HG03342 (cell line): ENCODE data around the gene C1orf116.
"Not testable (repeated sequence)": the region's sequence is repeated elsewhere in the genome, so short reads cannot be mapped to it uniquely, and the experiment has no call there.

Experiments used
- ATAC-seq: cut with Tn5 transposase; IDR thresholded peaks from one replicate; pipeline ENCODE4 v1.9.1; 2021; ENCODE audit warnings: mild to moderate bottlenecking, moderate library complexity; ENCODE audit not compliant: unreplicated experiment

C1orf116 gene

DNA sequence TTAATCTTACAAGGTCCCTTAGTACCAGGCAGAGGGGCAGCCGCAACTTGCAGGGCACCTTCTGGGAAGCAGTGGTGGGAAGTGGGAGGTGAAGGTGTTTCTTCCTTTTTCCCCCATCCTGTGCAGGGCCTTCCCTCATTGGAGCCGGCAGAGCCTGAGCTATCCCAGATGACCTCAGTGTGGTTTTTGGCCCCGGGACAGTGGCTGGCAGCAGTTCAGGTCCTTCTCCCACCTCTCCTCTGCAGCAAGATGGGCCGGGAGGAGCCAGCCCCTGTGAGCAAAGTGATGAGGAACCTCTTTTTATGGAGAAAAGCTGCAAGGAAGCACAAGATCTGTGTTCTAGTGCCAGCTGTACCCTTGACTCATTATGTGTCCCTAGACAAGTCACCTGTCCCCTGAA, 27.3 kb upstream of the C1orf116 start:
- ATAC-seq, result no peak

DNA sequence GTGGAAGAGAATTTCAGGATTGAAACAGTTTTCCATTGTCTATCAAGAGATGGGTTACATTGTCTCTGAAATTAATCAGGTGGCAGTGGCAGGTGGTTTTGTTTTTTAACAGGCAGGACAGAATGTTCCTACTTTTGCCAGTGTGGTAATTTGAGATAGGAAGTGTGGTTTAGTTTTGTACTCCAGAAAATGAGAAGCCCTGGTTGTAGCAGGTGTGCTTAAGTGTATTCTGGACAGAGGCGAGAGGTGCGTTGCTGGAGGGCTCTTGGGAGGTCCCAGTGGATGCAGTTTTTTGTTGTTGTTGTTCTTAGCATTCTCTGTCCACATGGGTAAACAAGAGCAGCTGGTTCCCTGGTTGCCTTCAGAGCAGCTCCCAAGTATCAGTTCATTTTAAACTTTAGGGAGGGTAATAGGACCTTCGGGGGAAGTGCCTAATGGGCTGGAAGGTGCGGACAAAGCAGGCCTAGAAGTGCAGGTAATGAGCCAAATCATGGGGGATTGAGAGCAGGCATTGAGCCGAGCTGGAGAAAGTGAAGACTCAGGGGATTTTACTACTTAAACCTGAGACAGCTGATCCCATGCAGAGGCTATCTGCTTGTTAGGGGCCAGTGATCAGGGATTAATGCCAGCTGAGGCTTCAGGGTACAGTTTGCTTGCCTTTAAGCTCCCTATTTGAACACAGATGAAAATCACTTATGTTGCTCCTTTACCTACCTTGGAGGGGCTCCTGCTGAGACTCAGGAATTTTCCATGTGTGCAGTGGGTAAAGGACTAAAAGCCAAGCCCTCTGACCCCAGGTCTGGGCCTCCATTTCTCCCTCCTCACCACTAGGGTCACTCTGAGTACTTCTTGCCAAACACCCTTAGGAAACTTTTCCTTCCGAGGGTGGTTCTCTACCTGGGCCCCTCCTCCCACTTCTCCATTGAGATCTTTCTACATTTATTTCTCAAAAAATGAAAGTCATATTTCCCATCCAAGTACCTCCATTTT, 26.6 kb upstream of the C1orf116 start:
- no peak for ATAC-seq

DNA sequence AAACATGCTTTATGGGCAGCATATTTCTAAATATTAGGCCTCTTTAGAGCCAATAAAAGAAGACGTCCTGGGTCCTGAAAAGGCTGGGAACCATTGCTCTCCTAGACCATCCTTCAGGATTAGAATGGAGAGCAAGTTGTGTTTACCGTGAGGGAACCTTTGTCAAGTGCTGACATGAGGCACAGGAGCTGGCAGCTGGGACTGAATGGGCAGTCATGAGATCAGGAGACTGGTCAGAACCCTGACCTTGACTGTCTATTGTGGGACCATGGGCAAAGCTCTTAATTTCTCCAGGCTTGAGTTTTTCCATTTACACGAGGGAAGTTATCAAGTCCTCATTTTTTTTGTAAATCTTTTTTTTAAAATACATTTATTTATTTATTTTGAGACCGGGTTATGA, 25.7 kb upstream of the C1orf116 start:
- no peak for ATAC-seq

DNA sequence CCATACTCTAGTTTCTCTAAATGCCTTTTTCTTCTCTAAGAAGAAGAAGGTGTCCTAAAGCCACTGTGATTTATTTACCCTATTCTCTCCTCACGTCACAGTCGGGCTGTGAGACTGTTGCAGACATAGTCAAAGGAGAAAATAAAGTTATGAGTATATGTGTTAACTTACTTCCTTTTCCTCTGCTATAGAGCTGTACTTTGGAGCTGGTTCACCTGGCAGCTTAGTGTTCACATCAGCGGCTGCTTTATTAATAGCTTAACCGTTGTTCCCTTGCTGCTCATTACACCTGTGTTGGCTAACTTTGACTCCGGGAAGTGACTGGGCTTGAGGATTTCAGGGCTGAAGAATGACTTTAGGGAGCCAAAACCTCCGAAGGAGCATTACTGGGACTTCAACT, 24.1 kb upstream of the C1orf116 start:
- ATAC-seq, result no peak

DNA sequence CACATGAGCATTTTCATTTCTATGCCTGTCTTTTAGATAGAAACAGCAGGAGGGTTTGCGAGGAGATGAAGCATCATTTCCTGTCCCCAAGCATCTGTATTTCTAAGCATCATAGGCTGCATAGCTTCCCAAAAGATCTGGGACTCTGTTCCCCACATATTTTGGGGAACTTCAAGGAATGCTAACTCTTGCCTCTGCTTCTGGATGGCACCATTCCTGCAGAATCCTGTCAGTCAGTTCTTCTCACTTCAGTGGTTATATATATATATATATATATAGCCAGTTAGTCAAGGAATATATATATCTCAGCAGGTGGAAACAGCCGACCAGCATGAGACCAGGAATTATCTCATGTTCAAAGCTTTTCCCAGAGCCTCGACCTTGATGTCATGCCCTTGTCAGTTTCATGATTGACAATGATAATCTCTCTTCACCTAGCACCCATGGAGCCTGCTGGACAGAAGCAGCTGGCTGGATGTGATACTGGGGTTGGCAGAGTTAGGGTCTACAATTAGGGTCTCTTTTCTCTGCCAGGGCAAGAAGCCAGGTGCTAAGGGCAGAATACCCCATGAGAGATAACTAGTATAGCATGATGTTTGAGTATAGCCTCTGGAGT, 22.9 kb upstream of the C1orf116 start:
- no peak for ATAC-seq

DNA sequence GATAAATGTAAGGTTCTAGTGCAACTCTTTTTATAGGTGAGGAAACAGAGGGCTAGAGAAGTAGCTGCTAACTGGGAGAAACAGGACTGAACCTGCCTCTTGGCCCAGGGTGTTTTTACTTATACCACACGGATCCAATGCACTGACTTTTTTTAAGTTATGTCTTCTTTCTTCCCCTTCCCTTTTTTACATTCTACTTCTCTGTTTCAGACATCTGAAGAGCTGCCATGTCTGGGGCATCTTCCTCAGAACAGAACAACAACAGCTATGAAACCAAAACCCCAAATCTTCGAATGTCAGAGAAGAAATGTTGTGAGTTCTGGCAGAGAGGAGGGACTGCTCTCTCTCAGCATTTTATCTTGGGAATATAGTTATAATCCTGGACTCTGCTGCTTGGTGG, 21.9 kb upstream of the C1orf116 start:
- no peak for ATAC-seq

DNA sequence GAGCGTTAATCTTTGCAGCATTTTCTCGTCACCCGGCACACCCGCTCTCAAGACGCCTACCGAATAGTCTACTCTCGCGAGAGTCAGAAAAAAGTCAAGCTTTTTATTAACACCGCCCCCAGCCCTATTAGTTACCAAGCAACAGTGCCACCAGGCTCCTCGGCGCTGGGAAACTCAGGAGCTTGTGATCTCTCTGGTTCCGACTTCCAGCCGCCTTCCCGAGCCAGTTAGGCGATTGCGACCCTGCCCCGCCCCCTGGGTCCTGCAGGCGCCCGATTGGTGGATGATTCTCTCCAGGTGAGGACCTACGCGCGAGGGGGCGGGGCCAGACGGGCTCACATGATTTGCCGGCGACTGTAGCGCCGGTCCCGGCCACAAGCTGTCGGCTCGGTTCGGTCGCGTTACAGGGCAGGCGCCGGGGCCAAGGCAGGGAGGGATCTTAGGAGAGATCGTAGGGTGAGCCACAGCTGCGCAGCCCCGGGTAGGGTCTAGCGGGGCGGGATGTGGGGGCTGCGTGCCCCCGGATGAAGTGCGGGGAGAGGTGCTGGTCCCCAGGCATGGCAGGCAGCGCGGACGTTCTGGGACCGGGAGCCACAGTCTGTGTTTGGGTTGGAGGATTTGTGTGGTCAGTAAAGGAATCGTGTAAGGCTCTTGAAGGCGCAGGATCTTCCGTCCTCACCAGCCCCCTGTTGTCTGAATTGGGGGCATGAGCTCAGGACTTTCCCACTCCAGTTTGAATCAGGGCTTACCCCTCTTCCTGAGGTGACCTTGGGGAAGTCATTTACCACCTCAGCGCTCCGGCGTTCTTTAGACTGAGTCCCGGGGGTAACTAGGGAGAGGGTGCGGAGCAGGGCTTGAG, 20.6 kb upstream of the C1orf116 start, which contains the start of gene PFKFB2:
TSS of gene PFKFB2 (plus strand) at position 365 of the 859 bp plus-strand sequence. CDS start 1,443 bp downstream, outside the sequence.
- ATAC-seq, result peak; percentile 77

DNA sequence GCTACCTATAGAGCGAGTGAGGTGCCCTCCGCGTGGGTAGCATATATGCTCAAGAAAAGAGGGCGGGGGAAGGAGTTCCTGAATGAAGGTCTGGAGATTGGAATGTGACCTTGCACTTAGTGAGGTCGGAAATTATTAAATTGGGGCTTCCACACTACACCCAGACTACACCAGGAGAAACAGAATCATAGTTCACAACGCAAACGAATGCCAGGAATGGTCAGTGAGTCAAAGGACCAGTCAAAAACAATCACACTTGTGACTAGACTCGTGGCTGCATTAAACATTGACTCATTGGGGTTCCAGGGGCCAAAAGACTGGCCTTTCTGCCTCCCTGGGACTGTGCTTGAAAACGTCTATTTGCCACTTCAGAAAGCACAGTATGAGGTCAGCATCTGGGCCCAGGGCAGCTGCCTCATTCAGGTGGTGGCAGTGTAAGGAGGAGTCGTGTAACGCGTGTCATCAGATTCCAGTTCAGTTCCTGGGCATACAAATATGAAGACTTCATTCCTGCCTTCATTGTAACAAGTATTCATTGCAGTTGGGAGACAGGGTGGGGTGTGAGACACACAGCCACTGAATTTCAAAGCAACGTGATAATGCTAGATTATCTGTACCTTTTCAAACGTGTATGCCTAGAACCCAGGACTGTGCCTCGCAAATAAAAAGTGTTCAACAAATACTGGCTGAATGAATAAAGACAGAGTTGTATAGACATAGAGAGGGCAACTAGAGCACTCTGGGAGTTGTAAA, 18.8 kb upstream of the C1orf116 start, which contains the start of gene YOD1:
TSS of gene YOD1 (minus strand) at position 18 of the 753 bp plus-strand sequence. CDS start 178 bp downstream, outside the sequence.
- ATAC-seq, result no peak

DNA sequence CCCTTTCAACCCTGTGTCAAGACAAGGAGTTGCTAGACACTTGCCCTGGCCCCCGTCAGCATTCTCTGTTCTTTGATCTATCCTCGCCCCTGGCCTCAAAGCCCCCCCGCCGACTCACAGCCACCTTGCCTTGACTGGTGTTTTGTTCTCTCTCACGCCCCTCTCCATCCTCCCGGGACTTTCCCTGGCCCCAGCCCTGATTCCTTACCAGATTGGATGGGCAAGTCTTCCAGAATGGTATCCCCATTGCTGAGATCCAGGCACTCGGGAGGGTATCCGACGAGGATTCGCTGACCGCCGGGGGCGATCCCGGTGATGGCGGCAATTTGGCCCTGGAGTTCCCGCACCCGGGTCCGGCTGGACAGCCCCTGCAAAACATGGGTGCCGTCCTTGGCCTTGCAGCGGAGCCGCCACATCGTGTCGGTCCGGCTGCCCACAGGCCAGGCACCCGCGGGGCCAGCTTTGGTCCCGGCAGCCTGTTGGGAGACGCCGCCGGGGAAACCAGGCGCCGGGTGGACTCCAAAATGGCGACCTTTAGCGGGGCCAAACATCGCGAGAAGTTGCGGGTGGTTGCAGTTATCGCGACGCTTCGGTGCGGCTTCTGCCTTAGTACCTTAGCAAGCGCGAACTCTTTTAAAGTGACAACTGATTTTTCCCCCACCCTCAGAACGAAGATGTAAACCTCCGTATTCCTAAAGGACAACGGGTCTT, 18.1 kb upstream of the C1orf116 start:
- ATAC-seq, result peak; percentile 51

DNA sequence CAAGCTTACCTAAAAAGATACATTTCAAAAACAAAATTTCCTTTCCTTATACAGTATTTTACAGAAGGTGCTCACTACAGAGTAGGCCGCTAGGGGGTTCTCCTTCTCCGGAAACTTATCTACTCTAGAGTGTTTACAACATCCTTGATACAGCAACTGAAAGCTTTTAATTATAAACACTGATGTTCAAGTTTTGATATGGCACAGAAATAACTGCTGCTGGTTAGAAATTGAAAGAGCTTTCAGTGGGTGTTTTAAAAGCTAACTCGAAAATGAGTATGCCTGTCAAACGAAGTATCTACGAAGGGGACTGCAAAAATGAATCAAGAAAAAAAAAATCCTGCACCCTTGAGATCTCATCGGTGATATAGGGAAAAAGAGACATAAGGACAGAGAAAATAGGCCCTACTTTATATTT, 17.4 kb upstream of the C1orf116 start:
- ATAC-seq, result no peak

DNA sequence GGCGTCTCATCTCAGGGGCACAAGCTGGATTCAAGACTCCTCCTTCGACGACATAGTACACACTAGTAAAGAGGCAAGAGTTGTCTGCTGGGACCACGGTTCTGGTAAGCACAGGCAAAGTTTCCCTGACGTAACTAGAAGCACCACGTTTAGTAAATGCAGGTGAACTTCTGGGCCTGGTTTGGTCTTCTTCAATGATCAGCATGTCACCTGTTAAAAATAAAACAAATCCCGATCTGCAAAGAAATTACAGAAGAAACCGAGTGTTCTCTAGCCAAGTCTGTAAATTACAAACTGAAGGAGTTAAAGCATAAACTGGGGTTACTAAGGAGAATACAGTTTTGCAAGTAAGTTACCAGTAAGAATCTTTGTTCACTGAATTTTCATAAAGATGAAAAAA, 17.0 kb upstream of the C1orf116 start:
- no peak for ATAC-seq

DNA sequence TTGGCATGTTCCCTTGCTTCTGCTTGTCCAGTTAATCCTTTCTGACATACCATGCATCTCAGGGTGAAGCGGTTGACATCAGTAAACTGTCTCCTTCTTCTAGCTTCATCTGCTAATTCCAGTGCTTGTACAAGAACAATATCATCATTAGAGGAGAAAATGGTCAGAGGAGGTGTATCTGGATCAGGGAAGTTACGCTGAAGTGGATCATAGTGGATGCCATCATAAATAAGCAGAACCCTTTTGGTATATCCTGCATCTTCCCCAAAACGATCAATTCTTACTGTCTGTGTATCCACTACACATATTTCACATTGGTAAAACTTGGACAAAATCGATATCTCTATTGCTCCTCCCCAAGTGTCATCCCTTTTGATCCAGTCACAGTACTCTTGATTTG, 16.5 kb upstream of the C1orf116 start:
- ATAC-seq, result no peak

DNA sequence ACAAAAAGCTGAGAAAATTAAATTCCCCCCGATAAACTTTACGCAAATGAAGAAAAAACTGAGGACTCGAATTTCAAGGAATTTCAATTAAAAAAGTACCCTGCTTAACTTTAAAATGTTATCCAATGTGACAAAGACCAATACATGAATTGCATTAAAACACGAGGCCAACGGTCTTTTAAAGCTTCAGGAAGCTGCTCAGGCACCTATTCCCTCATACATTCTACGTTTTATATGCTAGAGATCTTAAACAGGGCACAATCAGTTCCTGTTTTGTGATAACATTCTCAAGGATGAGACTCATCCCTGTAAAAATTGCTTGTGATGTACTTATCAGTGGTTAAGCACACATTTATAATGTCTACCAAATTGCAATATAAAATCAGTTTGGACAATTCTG, 15.5 kb upstream of the C1orf116 start:
- no peak for ATAC-seq

DNA sequence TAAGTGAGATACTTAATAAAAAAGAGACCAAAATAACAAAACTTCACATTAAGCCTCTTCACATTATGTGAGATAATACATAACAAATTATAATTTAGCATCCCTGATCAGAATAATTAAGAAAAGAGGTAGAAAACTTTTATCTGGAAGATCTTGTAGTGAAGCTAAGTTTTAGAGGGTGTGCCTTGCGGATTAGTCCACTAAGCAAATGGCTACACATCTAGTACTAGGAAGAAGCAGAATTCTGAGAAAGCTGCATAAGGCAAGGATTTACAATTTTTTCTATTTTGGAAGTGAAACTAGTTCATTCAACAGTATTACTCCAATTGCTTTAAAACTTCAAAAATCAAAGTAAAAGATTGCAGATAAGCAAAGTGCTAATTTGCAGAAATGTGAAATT, 14.9 kb upstream of the C1orf116 start:
- no peak for ATAC-seq

DNA sequence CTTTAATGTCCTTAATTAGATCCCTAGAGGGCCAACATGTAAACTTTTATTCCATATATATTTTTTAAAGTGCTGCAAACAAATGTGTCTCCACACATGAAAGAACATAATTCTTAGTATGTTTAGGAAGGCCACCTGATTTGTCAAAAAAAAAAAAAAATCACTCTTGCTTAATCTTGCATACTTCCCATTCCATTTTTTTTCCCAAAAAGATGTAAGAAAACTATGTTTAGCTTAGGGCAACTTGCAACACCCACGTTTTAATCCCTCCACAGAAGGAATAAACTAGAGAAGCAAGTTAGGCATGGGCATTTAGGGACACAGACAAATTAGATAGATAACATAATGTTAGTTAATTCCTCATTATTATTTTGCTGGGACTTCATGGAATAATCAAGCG, 12.9 kb upstream of the C1orf116 start:
- ATAC-seq, result no peak

DNA sequence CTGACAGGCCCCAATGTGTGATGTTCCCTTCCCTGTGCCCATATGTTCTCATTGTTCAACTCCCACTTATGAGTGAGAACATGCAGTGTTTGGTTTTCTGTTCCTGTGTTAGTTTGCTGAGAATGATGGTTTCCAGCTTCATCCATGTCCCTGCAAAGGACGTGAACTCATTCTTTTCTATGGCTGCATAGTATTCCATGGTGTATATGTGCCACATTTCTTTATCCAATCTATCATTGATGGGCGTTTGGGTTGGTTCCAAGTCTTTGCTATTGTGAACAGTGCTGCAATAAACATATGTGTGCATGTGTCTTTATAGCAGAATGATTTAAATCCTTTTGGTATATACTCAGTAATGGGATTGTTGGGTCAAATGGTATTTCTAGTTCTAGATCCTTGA, 8.8 kb upstream of the C1orf116 start:
- not testable (repeated sequence) for ATAC-seq

DNA sequence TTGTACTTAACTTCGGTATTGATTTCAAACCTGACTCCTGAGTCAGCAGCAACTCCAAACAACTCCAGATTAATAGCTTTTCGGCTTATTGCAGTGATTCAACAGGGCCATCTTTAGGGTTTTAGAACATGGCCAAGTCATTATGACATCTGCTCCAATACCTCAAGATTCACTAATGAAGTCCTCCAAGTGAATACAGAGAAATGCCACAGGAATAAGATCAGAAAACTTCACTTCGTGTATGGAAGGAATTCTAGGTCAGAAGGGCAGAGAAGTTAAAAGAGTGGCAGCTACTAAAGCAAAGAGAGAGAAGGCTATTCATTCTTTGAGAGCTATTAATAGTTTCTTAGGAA, 7.6 kb upstream of the C1orf116 start:
- no peak for ATAC-seq

DNA sequence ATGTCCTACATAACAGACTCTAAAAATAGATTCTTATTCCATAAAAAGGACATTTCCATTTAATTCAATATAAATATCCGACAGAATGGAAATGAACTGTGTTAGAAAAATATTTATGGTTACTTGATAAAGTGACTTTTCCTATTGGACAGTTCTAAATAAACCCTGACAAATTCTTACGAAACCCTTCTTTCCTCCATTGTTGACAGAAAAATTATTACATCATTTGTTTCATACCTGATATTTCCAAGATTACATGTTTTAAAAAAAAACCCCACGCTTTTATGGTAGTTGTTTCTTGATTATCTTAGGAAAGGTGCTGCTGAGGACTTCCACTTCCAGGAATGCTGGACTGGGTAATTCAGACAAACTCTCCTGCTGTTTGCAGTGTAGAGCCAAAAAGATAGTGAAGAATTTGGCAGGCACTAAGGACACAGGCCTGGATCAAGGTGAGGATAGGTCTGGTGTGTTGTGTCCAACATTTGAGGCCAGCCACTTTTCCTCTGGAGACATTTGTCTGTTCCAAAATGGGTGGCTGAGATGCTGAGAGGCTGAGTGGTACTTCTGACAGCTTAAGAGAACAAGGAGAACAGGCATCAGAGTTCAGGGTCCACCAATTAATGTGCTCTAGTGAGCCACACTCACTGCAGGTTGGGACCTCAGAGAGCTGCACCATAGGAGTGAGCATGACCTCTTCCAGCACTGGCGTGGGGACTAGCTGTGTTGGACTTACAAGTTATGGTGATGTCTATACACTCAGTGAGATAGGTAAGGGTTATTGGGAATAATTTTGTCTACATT, 7.0 kb upstream of the C1orf116 start:
- ATAC-seq, result no peak

DNA sequence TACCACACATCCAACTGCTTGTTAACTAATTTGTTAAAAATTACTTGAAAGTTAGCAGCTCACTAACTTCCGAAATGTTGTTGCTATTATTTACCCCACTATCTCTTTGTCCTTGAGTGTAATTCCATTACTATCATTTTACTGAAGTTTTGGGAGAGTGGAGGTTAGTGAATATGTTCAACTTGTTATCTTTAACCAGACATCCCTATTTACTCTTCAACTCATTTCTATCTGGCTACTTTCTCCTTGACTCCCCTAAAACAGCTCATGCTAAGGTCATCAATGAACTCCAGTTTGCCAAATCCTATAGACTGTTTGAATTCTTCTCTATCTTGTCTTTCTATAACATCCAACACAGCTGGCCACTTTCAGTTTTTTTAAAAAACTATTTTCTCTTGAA, 4.3 kb upstream of the C1orf116 start:
- ATAC-seq, result no peak
